H1 (cell line): ENCODE results near the gene ANXA8L1.
"Not testable (repeated sequence)": the region's sequence is repeated elsewhere in the genome, so short reads cannot be mapped to it uniquely, and the experiment has no call there.

Experiments used
- KDM1A ChIP-seq: fragments of 200-600, 300-600 bp; sonication (generic); IDR thresholded peaks from 2 replicates; pipeline ENCODE4 v1.7.1; 2016; ENCODE audit warnings: mild to moderate bottlenecking, low read length, borderline replicate concordance
- TEAD4 ChIP-seq: IDR thresholded peaks from 2 replicates; pipeline ENCODE4 v1.6.1; 2012; ENCODE audit warnings: low read depth, low read length, inconsistent platforms, mixed read lengths
- ZNF274 ChIP-seq: IDR thresholded peaks from 2 replicates; pipeline ENCODE4 v1.7.0; 2012; ENCODE audit warnings: low read length, borderline replicate concordance; ENCODE audit errors: extremely low read depth
- TF ChIP-seq, protein P1 (sequence below), 3 experiments: IDR thresholded peaks; 1 replicate in 2 of 3; 2 replicates in 1 of 3; pipeline versions ENCODE4 v1.5.1 to v1.6.1; 2011; ENCODE audit warnings: low read length in 3 of 3, mild to moderate bottlenecking in 3 of 3, inconsistent platforms in 2 of 3, low read depth in 1 of 3, moderate library complexity in 1 of 3; ENCODE audit not compliant: insufficient read depth in 1 of 3; ENCODE audit errors: control extremely low read depth in 1 of 3

DNA sequence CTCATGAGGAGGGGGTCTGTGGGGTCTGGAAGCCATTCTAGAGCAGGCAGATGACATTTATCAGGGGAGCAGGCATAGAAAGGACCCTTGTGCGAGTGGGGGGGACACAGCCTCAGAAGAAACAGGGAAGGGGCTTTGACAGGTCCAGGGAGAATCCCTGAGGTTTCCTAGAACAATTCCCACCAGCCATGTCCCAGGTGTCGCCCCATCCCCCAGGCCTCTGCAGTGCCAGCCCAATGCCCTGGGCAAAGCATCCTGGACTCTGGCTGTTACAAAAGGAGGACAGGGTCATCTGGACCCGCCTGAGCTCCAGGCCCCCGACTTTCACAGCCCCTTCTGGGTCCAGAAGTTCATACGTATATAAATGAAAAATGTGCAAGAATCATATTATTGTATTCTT lies 8.4 kb upstream of the ANXA8L1 start:
- TF ChIP-seq, protein P1, sequence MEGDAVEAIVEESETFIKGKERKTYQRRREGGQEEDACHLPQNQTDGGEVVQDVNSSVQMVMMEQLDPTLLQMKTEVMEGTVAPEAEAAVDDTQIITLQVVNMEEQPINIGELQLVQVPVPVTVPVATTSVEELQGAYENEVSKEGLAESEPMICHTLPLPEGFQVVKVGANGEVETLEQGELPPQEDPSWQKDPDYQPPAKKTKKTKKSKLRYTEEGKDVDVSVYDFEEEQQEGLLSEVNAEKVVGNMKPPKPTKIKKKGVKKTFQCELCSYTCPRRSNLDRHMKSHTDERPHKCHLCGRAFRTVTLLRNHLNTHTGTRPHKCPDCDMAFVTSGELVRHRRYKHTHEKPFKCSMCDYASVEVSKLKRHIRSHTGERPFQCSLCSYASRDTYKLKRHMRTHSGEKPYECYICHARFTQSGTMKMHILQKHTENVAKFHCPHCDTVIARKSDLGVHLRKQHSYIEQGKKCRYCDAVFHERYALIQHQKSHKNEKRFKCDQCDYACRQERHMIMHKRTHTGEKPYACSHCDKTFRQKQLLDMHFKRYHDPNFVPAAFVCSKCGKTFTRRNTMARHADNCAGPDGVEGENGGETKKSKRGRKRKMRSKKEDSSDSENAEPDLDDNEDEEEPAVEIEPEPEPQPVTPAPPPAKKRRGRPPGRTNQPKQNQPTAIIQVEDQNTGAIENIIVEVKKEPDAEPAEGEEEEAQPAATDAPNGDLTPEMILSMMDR (IDR thresholded peaks at IDR 0.05; ENCODE audit: control extremely low read depth in 1 of 3, insufficient read depth in 1 of 3, low read depth in 1 of 3, low read length in 3 of 3): not testable (repeated sequence)
- TF ChIP-seq TEAD4, ZNF274, KDM1A: not testable (repeated sequence)
